Limb (tissue), 2 donors: ENCODE data around the gene SIAH1.
"Not testable (repeated sequence)": the region's sequence is repeated elsewhere in the genome, so short reads cannot be mapped to it uniquely, and the experiment has no call there.

Source experiments
- DNase-seq, 2 donors: peaks; one replicate each; pipeline ENCODE4 v3.0.0-alpha.2; 2016; ENCODE audit errors: extremely low spot score in 2 of 2

Gene SIAH1

GRCh38 chr16:48385253-48386150 is at the start of gene SIAH1:
Gene SIAH1 (minus strand): TSS chr16:48385413. CDS start chr16:48362428, 22,985 bp downstream.
- peak; percentile 82 to 96 for DNase-seq

DNA sequence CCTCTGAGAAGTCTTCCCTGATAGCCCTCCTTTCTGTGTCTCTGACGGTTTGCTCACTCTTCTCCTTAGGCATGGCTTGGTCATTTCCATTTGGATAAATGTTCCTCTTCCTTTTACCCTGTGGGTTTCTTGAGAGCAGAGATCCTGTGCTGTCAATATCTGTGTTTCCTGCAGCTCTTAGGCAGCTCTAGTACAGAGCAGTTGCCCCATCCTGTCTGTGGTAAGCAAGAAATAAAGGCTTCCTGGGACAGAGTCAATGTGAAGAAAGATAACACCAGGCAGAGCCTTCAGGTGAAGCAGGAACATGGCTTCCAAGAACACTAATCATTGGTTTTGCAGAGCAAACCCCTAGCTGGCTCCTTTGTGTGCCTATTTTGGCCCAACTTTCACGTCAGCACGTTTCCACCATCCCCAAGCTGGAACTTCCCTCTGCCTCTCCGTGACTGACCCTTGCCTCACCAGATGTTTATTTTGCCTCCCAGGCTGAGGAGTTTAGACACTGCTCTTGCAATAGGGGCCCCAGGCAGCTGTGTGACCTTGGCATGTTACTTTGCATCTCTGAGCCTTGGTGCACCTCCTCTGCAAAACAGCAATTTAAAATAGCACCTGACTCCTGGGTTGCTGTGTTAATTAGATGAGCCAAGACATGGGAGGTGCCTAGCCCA is 49.6 kb upstream of the SIAH1 start:
- DNase-seq: no peak

- DNase-seq: no peak
These were observed 48.8 kb upstream of the SIAH1 start for GRCh38 chr16:48433850-48434530.

- no peak for DNase-seq
These were observed 48.1 kb upstream of the SIAH1 start for GRCh38 chr16:48433116-48433849.

- DNase-seq: no peak
These were observed 46.9 kb upstream of the SIAH1 start for GRCh38 chr16:48432136-48432535.

DNA sequence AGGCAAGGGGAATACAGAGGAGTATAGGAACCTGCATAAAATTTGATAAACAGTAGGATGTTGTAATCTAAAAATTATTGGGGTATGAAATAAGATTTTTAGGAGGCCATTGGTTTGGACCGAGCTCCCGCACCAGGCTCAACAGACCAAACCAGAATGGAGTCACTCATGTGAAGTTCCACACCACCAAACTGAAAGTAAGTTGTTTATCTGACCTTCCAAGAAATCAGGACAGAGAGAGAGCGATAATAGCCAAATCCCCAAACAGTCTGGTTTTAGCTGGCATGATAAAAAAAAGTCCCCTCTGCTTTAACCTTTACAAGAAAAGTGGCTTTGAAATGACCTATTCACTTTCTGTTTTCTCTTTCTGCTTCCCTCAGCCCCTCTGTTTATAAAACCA is 45.7 kb upstream of the SIAH1 start:
- no peak for DNase-seq

DNA sequence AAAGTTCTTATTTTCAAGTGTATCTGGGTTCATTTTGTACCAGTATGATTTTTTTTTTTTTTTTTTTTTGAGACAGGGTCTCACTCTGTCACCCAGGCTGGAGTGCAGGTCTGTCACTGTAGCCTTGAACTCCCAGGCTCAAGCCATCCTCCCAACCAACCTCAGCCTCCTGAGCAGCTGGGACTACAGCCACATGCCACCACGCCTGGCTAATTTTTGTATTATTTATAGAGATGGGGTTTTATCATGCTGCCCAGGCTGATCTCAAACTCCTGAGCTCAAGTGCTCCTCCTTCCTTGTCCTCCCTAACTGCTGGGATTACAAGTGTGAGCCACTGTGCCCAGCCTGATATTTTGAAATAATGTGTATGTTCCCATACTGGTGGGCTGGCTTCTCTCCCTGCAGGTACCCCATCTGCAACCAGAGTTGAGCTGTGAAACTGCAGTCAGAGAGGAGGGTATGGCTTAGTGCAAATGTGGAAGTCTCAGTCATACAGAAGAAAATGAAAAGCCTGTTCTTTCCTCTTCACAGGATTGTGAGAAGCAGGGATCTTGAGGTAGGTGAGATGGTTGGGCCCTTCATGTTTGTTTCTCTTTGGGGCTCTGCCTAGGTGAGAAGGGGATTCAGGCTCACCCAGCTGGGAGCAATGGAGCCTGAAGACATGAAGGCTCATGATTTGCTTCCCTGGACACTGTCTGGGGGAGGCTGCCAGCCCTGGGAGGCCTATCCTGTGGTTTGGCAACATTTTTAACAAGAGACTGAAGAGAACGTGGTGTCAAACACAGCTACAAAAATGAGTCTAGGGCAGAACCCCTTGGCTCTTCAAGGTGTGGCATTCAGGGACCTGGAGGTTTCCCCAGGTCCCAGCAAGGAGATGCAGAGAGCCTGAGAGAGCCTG is 41.3 kb upstream of the SIAH1 start:
- no peak for DNase-seq

- no peak for DNase-seq
These were observed 37.3 kb upstream of the SIAH1 start for GRCh38 chr16:48422537-48422936.

- no peak for DNase-seq
These were observed 36.5 kb upstream of the SIAH1 start for GRCh38 chr16:48421741-48422140.

DNA sequence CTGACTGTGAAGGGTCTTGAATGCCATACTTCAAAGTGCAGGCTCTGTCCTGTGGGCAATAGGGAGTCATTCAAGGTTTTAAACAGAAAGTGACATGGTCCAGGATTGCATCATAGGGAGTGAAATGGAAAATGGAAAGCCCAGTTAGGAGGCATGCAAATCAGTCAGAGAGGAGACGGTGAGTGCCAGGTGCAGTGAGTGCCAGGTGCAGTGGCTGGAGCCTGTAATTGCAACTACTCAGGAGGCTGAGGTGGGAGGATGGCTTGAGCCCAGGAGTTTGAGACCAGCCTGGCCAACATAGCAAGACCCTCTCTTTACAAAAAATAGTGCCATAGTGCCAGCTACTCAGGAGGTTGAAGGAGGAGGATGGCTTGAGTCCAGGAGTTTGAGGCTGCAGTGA is 35.2 kb upstream of the SIAH1 start:
- DNase-seq: no peak

DNA sequence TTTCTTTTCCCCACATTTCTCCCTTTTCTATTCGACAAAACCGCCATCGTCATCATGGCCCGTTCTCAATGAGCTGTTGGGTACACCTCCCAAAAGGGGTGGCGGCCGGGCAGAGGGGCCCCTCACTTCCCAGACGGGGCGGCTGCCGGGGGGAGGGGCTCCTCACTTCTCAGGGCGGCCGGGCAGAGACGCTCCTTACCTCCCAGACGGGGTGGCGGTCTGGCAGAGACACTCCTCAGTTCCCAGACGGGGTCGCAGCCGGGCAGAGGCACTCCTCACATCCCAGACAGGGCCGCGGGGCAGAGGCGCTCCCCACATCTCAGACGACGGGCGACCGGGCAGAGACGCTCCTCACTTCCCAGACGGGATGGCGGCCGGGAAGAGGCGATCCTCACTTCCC is 31.4 kb upstream of the SIAH1 start:
- not testable (repeated sequence) for DNase-seq

GRCh38 chr16:48413272-48413671 is 28.1 kb upstream of the SIAH1 start:
- no peak for DNase-seq

GRCh38 chr16:48409839-48410632 is 24.8 kb upstream of the SIAH1 start:
- DNase-seq: no peak

- DNase-seq: peak in 1 of 2 donors; percentile 34
These were observed 23.5 kb upstream of the SIAH1 start for GRCh38 chr16:48408688-48409087.

GRCh38 chr16:48405907-48406306 is 20.7 kb upstream of the SIAH1 start:
- DNase-seq: no peak

DNA sequence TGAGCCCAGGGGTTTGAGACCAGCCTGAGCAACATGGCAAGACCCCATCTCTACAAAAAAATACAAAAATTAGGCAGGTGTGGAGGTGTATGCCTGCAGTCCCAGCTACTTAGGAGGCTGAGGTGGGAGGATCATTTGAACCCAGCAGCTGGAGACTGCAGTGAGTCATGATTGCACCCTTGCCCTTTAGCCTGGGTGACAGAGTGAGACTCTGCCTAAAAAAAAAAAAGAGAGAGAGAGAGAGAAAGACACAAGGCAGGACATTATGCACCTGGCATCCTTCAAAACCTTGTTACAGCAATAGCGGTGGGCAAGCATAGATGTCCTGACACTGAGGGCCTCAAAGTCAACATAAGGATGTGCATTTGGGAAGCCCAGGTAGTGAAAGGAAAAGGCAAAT is 19.9 kb upstream of the SIAH1 start:
- no peak for DNase-seq

DNA sequence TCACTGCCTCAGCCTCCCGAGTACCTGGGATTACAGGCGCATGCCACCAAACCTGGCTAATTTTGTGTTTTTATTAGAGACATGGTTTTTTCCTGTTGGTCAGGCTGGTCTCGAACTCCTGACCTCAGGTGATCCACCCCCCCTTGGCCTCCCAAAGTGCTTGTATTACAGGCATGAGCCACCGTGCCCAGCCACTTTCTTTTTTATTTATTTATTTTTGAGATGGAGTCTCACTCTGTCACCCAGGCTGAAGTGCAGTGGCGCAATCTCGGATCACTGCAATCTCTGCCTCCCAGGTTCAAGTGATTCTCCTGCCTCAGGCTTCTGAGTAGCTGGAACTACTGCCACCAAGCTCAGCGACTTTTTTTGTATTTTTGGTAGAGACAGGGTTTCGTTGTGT is 17.3 kb upstream of the SIAH1 start:
- DNase-seq: not testable (repeated sequence)

- no peak for DNase-seq
These were observed 10.2 kb upstream of the SIAH1 start for GRCh38 chr16:48395375-48395774.

GRCh38 chr16:48394355-48394703 is 9.1 kb upstream of the SIAH1 start:
- DNase-seq: no peak
